H9 (cell line): ENCODE measurements around the gene OR52E4. TPM values are rescaled to one million over a fixed set of nuclear protein-coding genes. Genes with fewer than 3 reads are reported as not detected.

Experiments
- DNase-seq: peaks from one replicate; pipeline ENCODE4 v3.0.0-alpha.2; 2017
- H2AFZ ChIP-seq: one replicate; pipeline ENCODE4 v1.6.1; 2013; ENCODE audit warnings: mild to moderate bottlenecking, low read length, control low read depth, moderate library complexity
- H2AK5ac ChIP-seq: 2 replicates; pipeline ENCODE4 v1.6.1; 2013; ENCODE audit warnings: low read length, control low read depth, mixed read lengths; ENCODE audit not compliant: insufficient read length
- H2BK120ac ChIP-seq: one replicate; pipeline ENCODE4 v1.6.1; 2013; ENCODE audit warnings: low read depth, mild to moderate bottlenecking, low read length, control low read depth, inconsistent platforms; ENCODE audit not compliant: poor library complexity, severe bottlenecking
- H2BK12ac ChIP-seq: 2 replicates; pipeline ENCODE4 v1.6.1; 2013; ENCODE audit warnings: low read length, control low read depth, mixed read lengths, low read depth; ENCODE audit not compliant: insufficient read length
- H2BK15ac ChIP-seq: 2 replicates; pipeline ENCODE4 v1.6.1; 2013; ENCODE audit warnings: low read depth, low read length, control low read depth
- H2BK20ac ChIP-seq: one replicate; pipeline ENCODE4 v1.6.1; 2013; ENCODE audit warnings: low read depth, mild to moderate bottlenecking, low read length, control low read depth, inconsistent platforms; ENCODE audit not compliant: poor library complexity, severe bottlenecking
- H2BK5ac ChIP-seq: 2 replicates; pipeline ENCODE4 v1.6.1; 2013; ENCODE audit warnings: low read length, control low read depth, mixed read lengths; ENCODE audit not compliant: insufficient read length
- H3K14ac ChIP-seq: 2 replicates; pipeline ENCODE4 v1.6.1; 2013; ENCODE audit warnings: low read length, control low read depth; ENCODE audit not compliant: insufficient read depth
- H3K18ac ChIP-seq: 2 replicates; pipeline ENCODE4 v1.6.1; 2013; ENCODE audit warnings: low read depth, mild to moderate bottlenecking, mixed read lengths, low read length, control low read depth; ENCODE audit not compliant: insufficient read length
- H3K23ac ChIP-seq: 2 replicates; pipeline ENCODE4 v1.6.1; 2013; ENCODE audit warnings: low read length, control low read depth, mixed read lengths, low read depth; ENCODE audit not compliant: insufficient read length
- H3K23me2 ChIP-seq: 2 replicates; pipeline ENCODE4 v1.6.1; 2013; ENCODE audit warnings: low read depth, mild to moderate bottlenecking, mixed read lengths, low read length, control low read depth; ENCODE audit not compliant: insufficient read length, poor library complexity, severe bottlenecking
- H3K27ac ChIP-seq: 2 replicates; pipeline ENCODE4 v1.5.1; 2013; ENCODE audit warnings: low read length, control low read depth, mixed read lengths, low read depth; ENCODE audit not compliant: insufficient read length
- H3K27me3 ChIP-seq: 2 replicates; pipeline ENCODE4 v1.6.1; 2013; ENCODE audit warnings: low read length, control low read depth, inconsistent platforms; ENCODE audit not compliant: insufficient read depth
- H3K4ac ChIP-seq: 2 replicates; pipeline ENCODE4 v1.6.1; 2013; ENCODE audit warnings: low read depth, mild to moderate bottlenecking, control low read depth, inconsistent platforms, low read length, moderate library complexity
- H3K4me1 ChIP-seq: 2 replicates; pipeline ENCODE4 v1.6.1; 2013; ENCODE audit warnings: low read length, control low read depth, inconsistent platforms; ENCODE audit not compliant: insufficient read depth
- H3K4me2 ChIP-seq: 2 replicates; pipeline ENCODE4 v1.6.1; 2013; ENCODE audit warnings: low read length, control low read depth, mixed read lengths; ENCODE audit not compliant: insufficient read length, insufficient read depth
- H3K56ac ChIP-seq: 2 replicates; pipeline ENCODE4 v1.6.1; 2013; ENCODE audit warnings: low read depth, mild to moderate bottlenecking, mixed read lengths, low read length, control low read depth; ENCODE audit not compliant: insufficient read length
- H3K79me1 ChIP-seq: 2 replicates; pipeline ENCODE4 v1.6.1; 2013; ENCODE audit warnings: low read depth, mild to moderate bottlenecking, moderate library complexity, low read length, control low read depth, inconsistent platforms; ENCODE audit not compliant: insufficient read depth, poor library complexity, severe bottlenecking
- H3K79me2 ChIP-seq: 2 replicates; pipeline ENCODE4 v1.6.1; 2013; ENCODE audit warnings: low read length, control low read depth, inconsistent platforms; ENCODE audit not compliant: insufficient read depth
- H3K9ac ChIP-seq: 2 replicates; pipeline ENCODE4 v1.6.1; 2013; ENCODE audit warnings: low read length, control low read depth, mixed read lengths; ENCODE audit not compliant: insufficient read length; ENCODE audit errors: extremely low read depth
- H3K9me3 ChIP-seq: one replicate; pipeline ENCODE4 v1.6.1; 2013; ENCODE audit warnings: low read depth, low read length, inconsistent platforms; ENCODE audit not compliant: control insufficient read depth
- H3T11ph ChIP-seq: one replicate; pipeline ENCODE4 v1.6.1; 2013; ENCODE audit warnings: mild to moderate bottlenecking, low read length, control low read depth, inconsistent platforms
- H4K20me1 ChIP-seq: one replicate; pipeline ENCODE4 v1.6.1; 2013; ENCODE audit not compliant: control insufficient read depth, insufficient read length, insufficient read depth
- H4K5ac ChIP-seq: 2 replicates; pipeline ENCODE4 v1.6.1; 2013; ENCODE audit warnings: low read depth, mild to moderate bottlenecking, mixed read lengths, low read length, control low read depth; ENCODE audit not compliant: insufficient read length
- H4K8ac ChIP-seq: replicated peaks from 2 replicates; pipeline ENCODE4 v1.6.1; 2013; ENCODE audit warnings: low read length, control low read depth, mixed read lengths, low read depth; ENCODE audit not compliant: insufficient read length
- H4K91ac ChIP-seq: 2 replicates; pipeline ENCODE4 v1.6.1; 2013; ENCODE audit warnings: low read depth, mild to moderate bottlenecking, moderate library complexity, mixed read lengths, low read length, control low read depth; ENCODE audit not compliant: insufficient read length
- H3K27ac Mint-ChIP-seq, 3 experiments: 2 replicates in 2 of 3; 3 replicates in 1 of 3; pipeline ENCODE4 v1.8.0; 2020 to 2021; ENCODE audit warnings: mixed read lengths in 3 of 3, mild to moderate bottlenecking in 1 of 3, moderate library complexity in 1 of 3
- H3K27me3 Mint-ChIP-seq: 2 replicates; pipeline ENCODE4 v1.8.0; 2021; ENCODE audit warnings: low read depth, mild to moderate bottlenecking, moderate library complexity, mixed read lengths
- H3K36me3 Mint-ChIP-seq, 3 experiments: 2 replicates in 2 of 3; 3 replicates in 1 of 3; pipeline ENCODE4 v1.8.0; 2020 to 2021; ENCODE audit warnings: low read depth in 3 of 3, mixed read lengths in 3 of 3; ENCODE audit not compliant: insufficient read depth in 1 of 3
- H3K4me1 Mint-ChIP-seq, 2 experiments: 2 replicates each; pipeline ENCODE4 v1.8.0; 2020; ENCODE audit warnings: mixed read lengths in 2 of 2
- H3K4me3 Mint-ChIP-seq, 2 experiments: 2 replicates in 1 of 2; 3 replicates in 1 of 2; pipeline ENCODE4 v1.8.0; 2020 to 2021; ENCODE audit warnings: mild to moderate bottlenecking in 2 of 2, mixed read lengths in 2 of 2, moderate library complexity in 1 of 2
- H3K9me3 Mint-ChIP-seq, 2 experiments: 2 replicates in 1 of 2; 3 replicates in 1 of 2; pipeline ENCODE4 v1.8.0; 2020; ENCODE audit warnings: mild to moderate bottlenecking in 2 of 2, mixed read lengths in 2 of 2, moderate library complexity in 1 of 2
- total RNA-seq: library from RNA; stranded (reverse); gene quantifications from 2 replicates; pipeline ENCODE4 v1.2.1, GENCODE V29; 2021
- TF ChIP-seq, protein P1 (sequence below): fragments of 200-600 bp; sonication (generic); conservative IDR thresholded peaks from 3 replicates; pipeline ENCODE4 v1.8.0; 2021; ENCODE audit warnings: antibody characterized with exemption, mild to moderate bottlenecking

Gene OR52E4
- total RNA-seq, 1 experiment from 2014 or later, result not detected

DNA sequence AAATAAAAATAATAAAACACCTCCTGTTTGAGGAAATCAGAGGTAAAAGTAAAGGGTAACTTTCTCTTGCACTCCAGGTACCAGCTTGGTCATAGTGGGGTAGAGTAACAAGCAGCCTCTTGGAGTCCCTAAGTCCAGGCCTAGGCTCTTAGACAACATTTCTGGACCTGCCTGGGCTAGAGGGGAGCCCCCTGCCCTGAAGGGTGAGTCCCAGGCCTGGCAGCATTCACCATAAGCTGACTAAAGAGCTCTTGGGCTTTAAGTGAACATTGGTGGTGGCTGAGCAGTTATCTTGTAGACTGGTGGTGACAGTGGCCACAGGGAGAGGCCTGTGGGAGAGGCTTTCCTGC, 43.0 kb downstream of the OR52E4 start:
- Histone ChIP-seq H3K18ac (no peak overlapping the region), H3K27me3 (no peaks in the 10 kb centered on the region), H2BK20ac (no peak overlapping the region), H4K20me1 (no peaks in the 10 kb centered on the region), H2BK120ac (no peak overlapping the region), H4K5ac (no peak overlapping the region), H3K14ac (no peak overlapping the region), H2BK12ac (no peak overlapping the region), H4K91ac (no peak overlapping the region), H3T11ph (no peak overlapping the region), H2BK5ac (no peak overlapping the region), H4K8ac (no peak overlapping the region), H3K23me2 (no peaks in the 10 kb centered on the region), H3K9ac (no peak overlapping the region), H2BK15ac (no peak overlapping the region), H3K79me1 (no peaks in the 10 kb centered on the region), H3K4ac (no peak overlapping the region), H3K79me2 (no peaks in the 10 kb centered on the region), H3K56ac (no peak overlapping the region), H2AK5ac (no peak overlapping the region), H3K4me1 (no peaks in the 10 kb centered on the region), H3K27ac (no peak overlapping the region), H3K9me3 (no peaks in the 10 kb centered on the region), H2AFZ (no peak overlapping the region), H3K4me2 (no peak overlapping the region), H3K23ac (no peak overlapping the region)
- DNase-seq, result no peak
- H3K9me3 Mint-ChIP-seq, result peaks cover 23 to 24% of the 10 kb centered on the region in 2 experiments
- H3K27ac Mint-ChIP-seq, result no peak overlapping the region
- no peaks in the 10 kb centered on the region for H3K4me1 Mint-ChIP-seq
- H3K4me3 Mint-ChIP-seq, result no peak overlapping the region
- TF ChIP-seq, protein P1, sequence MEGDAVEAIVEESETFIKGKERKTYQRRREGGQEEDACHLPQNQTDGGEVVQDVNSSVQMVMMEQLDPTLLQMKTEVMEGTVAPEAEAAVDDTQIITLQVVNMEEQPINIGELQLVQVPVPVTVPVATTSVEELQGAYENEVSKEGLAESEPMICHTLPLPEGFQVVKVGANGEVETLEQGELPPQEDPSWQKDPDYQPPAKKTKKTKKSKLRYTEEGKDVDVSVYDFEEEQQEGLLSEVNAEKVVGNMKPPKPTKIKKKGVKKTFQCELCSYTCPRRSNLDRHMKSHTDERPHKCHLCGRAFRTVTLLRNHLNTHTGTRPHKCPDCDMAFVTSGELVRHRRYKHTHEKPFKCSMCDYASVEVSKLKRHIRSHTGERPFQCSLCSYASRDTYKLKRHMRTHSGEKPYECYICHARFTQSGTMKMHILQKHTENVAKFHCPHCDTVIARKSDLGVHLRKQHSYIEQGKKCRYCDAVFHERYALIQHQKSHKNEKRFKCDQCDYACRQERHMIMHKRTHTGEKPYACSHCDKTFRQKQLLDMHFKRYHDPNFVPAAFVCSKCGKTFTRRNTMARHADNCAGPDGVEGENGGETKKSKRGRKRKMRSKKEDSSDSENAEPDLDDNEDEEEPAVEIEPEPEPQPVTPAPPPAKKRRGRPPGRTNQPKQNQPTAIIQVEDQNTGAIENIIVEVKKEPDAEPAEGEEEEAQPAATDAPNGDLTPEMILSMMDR, result no peak
- no peaks in the 10 kb centered on the region; the same call in 1 of the 2 replicates for H3K27me3 Mint-ChIP-seq
- peaks cover 1 to 19% (median 10%) of the 10 kb centered on the region in 3 experiments for H3K36me3 Mint-ChIP-seq
